ENCODE data around the gene ADNP.

Gene ADNP

GRCh38 chr20:50874111-50874757 lies 57.0 kb downstream of the ADNP start:
- no peak for DNase-seq (ENCODE audit: low read depth, low spot score)

GRCh38 chr20:50873585-50873984 lies 57.7 kb downstream of the ADNP start:
- no peak for DNase-seq (ENCODE audit: low read depth, low spot score)

GRCh38 chr20:50872560-50873425 lies 58.4 kb downstream of the ADNP start:
- no peak for DNase-seq (ENCODE audit: low read depth, low spot score)

- DNase-seq (ENCODE audit: low read depth, low spot score), result no peak
Measured at GRCh38 chr20:50870561-50871161, 60.6 kb downstream of the ADNP start.

GRCh38 chr20:50868509-50869495 lies 62.4 kb downstream of the ADNP start:
- no peak for DNase-seq (ENCODE audit: low read depth, low spot score)

- DNase-seq (ENCODE audit: low read depth, low spot score), result no peak
Measured at GRCh38 chr20:50867805-50868204, 63.4 kb downstream of the ADNP start.

- DNase-seq (ENCODE audit: low read depth, low spot score), result no peak
Measured at GRCh38 chr20:50866831-50867230, 64.4 kb downstream of the ADNP start.

GRCh38 chr20:50866036-50866685 lies 65.1 kb downstream of the ADNP start:
- DNase-seq (ENCODE audit: low read depth, low spot score), result no peak

GRCh38 chr20:50865591-50865990 lies 65.6 kb downstream of the ADNP start:
- no peak for DNase-seq (ENCODE audit: low read depth, low spot score)

- DNase-seq (ENCODE audit: low read depth, low spot score), result no peak
Measured at GRCh38 chr20:50865114-50865513, 66.1 kb downstream of the ADNP start.

GRCh38 chr20:50862546-50862945 lies 68.7 kb downstream of the ADNP start:
- DNase-seq (ENCODE audit: low read depth, low spot score), result no peak

GRCh38 chr20:50861012-50861411 lies 70.2 kb downstream of the ADNP start:
- DNase-seq (ENCODE audit: low read depth, low spot score), result no peak

- DNase-seq (ENCODE audit: low read depth, low spot score), result no peak
Measured at GRCh38 chr20:50859161-50859560, 72.1 kb downstream of the ADNP start.

GRCh38 chr20:50858525-50858924 lies 72.7 kb downstream of the ADNP start:
- DNase-seq (ENCODE audit: low read depth, low spot score), result no peak

GRCh38 chr20:50857348-50857747 lies 73.9 kb downstream of the ADNP start:
- no peak for DNase-seq (ENCODE audit: low read depth, low spot score)

GRCh38 chr20:50856475-50857041 lies 74.7 kb downstream of the ADNP start:
- no peak for DNase-seq (ENCODE audit: low read depth, low spot score)

GRCh38 chr20:50855498-50856474 lies 75.5 kb downstream of the ADNP start:
- no peak for DNase-seq (ENCODE audit: low read depth, low spot score)

GRCh38 chr20:50854506-50855249 lies 76.6 kb downstream of the ADNP start:
- no peak for DNase-seq (ENCODE audit: low read depth, low spot score)

GRCh38 chr20:50852085-50852484 lies 79.2 kb downstream of the ADNP start:
- DNase-seq (ENCODE audit: low read depth, low spot score), result no peak
